Dermis blood vessel endothelial cell (primary cell): ENCODE data around the gene IRX2. TPM values are rescaled to one million over a fixed set of nuclear protein-coding genes. Genes with fewer than 3 reads are reported as not detected.

Experiments
- DNase-seq: peaks from one replicate; pipeline ENCODE4 v3.0.0; 2010
- total RNA-seq: library from RNA; depleted of rRNA; stranded (reverse); fragments of >200 nt; gene quantifications from 2 replicates; pipeline ENCODE4 v1.2.3, GENCODE V29; 2014

The IRX2 gene
- total RNA-seq, 1 donor from 2014 or later = 1.7 TPM

- DNase-seq = no peak
These were observed 39.7 kb downstream of the IRX2 start for GRCh38 chr5:2711446-2712425.

GRCh38 chr5:2710910-2711309, 40.6 kb downstream of the IRX2 start:
- DNase-seq = no peak

GRCh38 chr5:2709976-2710689, 41.3 kb downstream of the IRX2 start:
- DNase-seq = no peak

- no peak for DNase-seq
These were observed 42.7 kb downstream of the IRX2 start for GRCh38 chr5:2708751-2709150.

GRCh38 chr5:2708132-2708531, 43.3 kb downstream of the IRX2 start:
- DNase-seq = no peak

GRCh38 chr5:2705861-2706260, 45.6 kb downstream of the IRX2 start:
- no peak for DNase-seq

GRCh38 chr5:2704806-2705645, 46.5 kb downstream of the IRX2 start:
- no peak for DNase-seq

GRCh38 chr5:2704111-2704510, 47.4 kb downstream of the IRX2 start:
- no peak for DNase-seq

GRCh38 chr5:2703615-2704014, 47.9 kb downstream of the IRX2 start:
- no peak for DNase-seq

- DNase-seq = no peak
These were observed 48.4 kb downstream of the IRX2 start for GRCh38 chr5:2703041-2703440.

GRCh38 chr5:2702096-2702879, 49.2 kb downstream of the IRX2 start:
- DNase-seq = no peak

- no peak for DNase-seq
These were observed 49.9 kb downstream of the IRX2 start for GRCh38 chr5:2701592-2701991.

- no peak for DNase-seq
These were observed 50.6 kb downstream of the IRX2 start for GRCh38 chr5:2700876-2701275.

GRCh38 chr5:2699686-2700085, 51.8 kb downstream of the IRX2 start:
- DNase-seq = no peak

GRCh38 chr5:2699231-2699630, 52.2 kb downstream of the IRX2 start:
- no peak for DNase-seq

- no peak for DNase-seq
These were observed 52.9 kb downstream of the IRX2 start for GRCh38 chr5:2698581-2698980.

GRCh38 chr5:2697446-2698200, 53.9 kb downstream of the IRX2 start:
- no peak for DNase-seq

GRCh38 chr5:2697041-2697440, 54.4 kb downstream of the IRX2 start:
- no peak for DNase-seq
